HL-60 (cell line): ENCODE measurements around the gene EGR4.

Experiments used
- DNase-seq, 2 experiments: peaks; one replicate each; pipeline ENCODE4 v3.0.0-alpha.2; 2010 to 2020; ENCODE audit warnings: low read depth in 1 of 2, low spot score in 1 of 2
- H3K27ac ChIP-seq: fragments of 250-450 bp; sonication (Bioruptor Pico); replicated peaks from 2 replicates; pipeline ENCODE4 v1.5.1; 2020; ENCODE audit warnings: mild to moderate bottlenecking, moderate library complexity
- H3K27me3 ChIP-seq: fragments of 250-450 bp; sonication (Bioruptor Pico); 2 replicates; pipeline ENCODE4 v1.5.1; 2021; ENCODE audit warnings: mild to moderate bottlenecking, moderate library complexity; ENCODE audit not compliant: insufficient read depth, poor library complexity, severe bottlenecking
- H3K4me3 ChIP-seq: replicated peaks from 2 replicates; pipeline ENCODE4 v1.5.1; 2011; ENCODE audit warnings: mild to moderate bottlenecking, control low read depth, low read length; ENCODE audit not compliant: insufficient read depth
- GABPA ChIP-seq: IDR thresholded peaks from 2 replicates; pipeline ENCODE4 v1.6.1; 2012; ENCODE audit warnings: low read depth
- POLR2AphosphoS5 ChIP-seq: IDR thresholded peaks from 2 replicates; pipeline ENCODE4 v1.6.1; 2012; ENCODE audit warnings: low read depth
- SPI1 ChIP-seq: IDR thresholded peaks from 2 replicates; pipeline ENCODE4 v1.6.1; 2012; ENCODE audit warnings: low read depth, mild to moderate bottlenecking, borderline replicate concordance
- TF ChIP-seq, protein P1 (sequence below): IDR thresholded peaks from one replicate; pipeline ENCODE4 v1.5.1; 2011; ENCODE audit warnings: low read length, control low read depth, inconsistent platforms; ENCODE audit not compliant: insufficient read depth
- TF ChIP-seq, protein P2 (sequence below): IDR thresholded peaks from 2 replicates; pipeline ENCODE4 v1.6.1; 2012; ENCODE audit warnings: low read depth; ENCODE audit not compliant: insufficient replicate concordance

The EGR4 gene

DNA sequence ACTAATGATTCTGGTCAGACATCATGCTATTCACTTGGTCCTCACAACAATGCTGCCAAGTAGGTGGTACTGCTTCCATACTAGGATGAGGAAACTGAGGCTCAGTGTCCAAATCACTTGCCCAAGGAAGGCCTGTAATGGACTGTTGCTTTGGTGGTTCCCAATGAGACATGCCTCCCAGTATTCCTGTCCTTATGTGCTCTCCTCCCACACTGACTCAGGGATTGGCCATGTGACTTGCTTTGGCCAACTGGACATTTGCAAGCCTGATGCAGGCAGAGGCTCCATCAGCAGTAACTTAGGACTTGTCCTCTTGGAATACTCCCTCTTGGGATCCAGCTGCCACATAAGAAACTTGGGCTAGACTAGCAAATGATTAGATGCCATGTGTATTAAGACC lies 12.1 kb downstream of the EGR4 start:
- no peak overlapping the region for H3K27ac ChIP-seq
- DNase-seq, result no peak
- no peak overlapping the region for H3K4me3 ChIP-seq
- H3K27me3 ChIP-seq, result no peaks in the 10 kb centered on the region
- TF ChIP-seq, protein P1, sequence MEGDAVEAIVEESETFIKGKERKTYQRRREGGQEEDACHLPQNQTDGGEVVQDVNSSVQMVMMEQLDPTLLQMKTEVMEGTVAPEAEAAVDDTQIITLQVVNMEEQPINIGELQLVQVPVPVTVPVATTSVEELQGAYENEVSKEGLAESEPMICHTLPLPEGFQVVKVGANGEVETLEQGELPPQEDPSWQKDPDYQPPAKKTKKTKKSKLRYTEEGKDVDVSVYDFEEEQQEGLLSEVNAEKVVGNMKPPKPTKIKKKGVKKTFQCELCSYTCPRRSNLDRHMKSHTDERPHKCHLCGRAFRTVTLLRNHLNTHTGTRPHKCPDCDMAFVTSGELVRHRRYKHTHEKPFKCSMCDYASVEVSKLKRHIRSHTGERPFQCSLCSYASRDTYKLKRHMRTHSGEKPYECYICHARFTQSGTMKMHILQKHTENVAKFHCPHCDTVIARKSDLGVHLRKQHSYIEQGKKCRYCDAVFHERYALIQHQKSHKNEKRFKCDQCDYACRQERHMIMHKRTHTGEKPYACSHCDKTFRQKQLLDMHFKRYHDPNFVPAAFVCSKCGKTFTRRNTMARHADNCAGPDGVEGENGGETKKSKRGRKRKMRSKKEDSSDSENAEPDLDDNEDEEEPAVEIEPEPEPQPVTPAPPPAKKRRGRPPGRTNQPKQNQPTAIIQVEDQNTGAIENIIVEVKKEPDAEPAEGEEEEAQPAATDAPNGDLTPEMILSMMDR, result no peak
- TF ChIP-seq, protein P2, sequence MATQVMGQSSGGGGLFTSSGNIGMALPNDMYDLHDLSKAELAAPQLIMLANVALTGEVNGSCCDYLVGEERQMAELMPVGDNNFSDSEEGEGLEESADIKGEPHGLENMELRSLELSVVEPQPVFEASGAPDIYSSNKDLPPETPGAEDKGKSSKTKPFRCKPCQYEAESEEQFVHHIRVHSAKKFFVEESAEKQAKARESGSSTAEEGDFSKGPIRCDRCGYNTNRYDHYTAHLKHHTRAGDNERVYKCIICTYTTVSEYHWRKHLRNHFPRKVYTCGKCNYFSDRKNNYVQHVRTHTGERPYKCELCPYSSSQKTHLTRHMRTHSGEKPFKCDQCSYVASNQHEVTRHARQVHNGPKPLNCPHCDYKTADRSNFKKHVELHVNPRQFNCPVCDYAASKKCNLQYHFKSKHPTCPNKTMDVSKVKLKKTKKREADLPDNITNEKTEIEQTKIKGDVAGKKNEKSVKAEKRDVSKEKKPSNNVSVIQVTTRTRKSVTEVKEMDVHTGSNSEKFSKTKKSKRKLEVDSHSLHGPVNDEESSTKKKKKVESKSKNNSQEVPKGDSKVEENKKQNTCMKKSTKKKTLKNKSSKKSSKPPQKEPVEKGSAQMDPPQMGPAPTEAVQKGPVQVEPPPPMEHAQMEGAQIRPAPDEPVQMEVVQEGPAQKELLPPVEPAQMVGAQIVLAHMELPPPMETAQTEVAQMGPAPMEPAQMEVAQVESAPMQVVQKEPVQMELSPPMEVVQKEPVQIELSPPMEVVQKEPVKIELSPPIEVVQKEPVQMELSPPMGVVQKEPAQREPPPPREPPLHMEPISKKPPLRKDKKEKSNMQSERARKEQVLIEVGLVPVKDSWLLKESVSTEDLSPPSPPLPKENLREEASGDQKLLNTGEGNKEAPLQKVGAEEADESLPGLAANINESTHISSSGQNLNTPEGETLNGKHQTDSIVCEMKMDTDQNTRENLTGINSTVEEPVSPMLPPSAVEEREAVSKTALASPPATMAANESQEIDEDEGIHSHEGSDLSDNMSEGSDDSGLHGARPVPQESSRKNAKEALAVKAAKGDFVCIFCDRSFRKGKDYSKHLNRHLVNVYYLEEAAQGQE, result no peak
- TF ChIP-seq SPI1 (no peak), POLR2AphosphoS5 (no peak)

DNA sequence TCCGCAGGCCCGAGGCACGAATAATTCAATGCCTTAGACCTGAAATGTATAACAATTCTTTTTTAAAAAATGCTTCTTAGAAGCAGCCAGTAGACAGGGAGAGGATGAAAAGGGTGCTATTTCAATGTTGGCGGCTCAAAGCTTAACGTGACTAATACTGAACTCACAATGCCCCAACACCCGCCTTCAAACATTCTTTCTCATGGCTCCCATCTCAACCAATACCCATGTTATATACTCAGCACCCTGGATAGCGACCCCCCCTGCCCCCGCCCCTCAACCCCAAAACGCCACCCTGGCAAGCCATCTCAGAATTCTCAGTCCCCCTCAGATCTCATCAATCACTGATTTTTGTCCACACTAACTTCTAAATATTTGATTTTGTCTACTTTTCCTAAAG lies 13.5 kb downstream of the EGR4 start:
- DNase-seq, result no peak
- H3K27me3 ChIP-seq, result no peaks in the 10 kb centered on the region
- no peak overlapping the region for H3K27ac ChIP-seq
- H3K4me3 ChIP-seq, result no peak overlapping the region
- TF ChIP-seq POLR2AphosphoS5 (no peak), GABPA (no peak), SPI1 (no peak)
- TF ChIP-seq, protein P1, result no peak
- TF ChIP-seq, protein P2, result peak; percentile 89

DNA sequence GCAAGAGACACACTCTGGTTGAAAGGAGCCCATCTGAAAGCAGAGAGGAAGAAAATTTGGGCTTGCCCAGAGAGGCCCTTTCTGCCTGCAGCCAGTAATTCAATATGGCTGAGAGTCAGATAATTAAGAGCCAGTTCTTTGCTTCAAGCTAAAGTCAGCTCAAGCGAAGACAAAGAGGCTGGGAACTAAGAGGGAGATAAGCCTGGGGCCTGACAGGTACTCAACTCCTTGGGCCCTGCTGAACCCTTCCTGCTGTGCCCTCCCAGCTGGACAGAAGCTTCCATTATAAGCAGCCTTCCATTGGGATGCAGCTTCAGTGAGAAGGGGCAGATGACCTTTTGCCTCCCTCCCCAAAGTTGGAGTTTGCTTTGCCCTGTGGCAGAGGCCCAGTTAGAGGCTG lies 21.1 kb downstream of the EGR4 start:
- TF ChIP-seq SPI1 (no peak), GABPA (no peak), POLR2AphosphoS5 (no peak)
- TF ChIP-seq, protein P1, result no peak
- TF ChIP-seq, protein P2, result no peak
- Histone ChIP-seq H3K27me3 (no peaks in the 10 kb centered on the region), H3K4me3 (no peak overlapping the region), H3K27ac (no peak overlapping the region)
- no peak for DNase-seq
